HG03565 (cell line): ENCODE measurements around the gene STK11.

Experiments used
- ATAC-seq: cut with Tn5 transposase; IDR thresholded peaks from one replicate; pipeline ENCODE4 v1.9.1; 2021; ENCODE audit warnings: mild to moderate bottlenecking, moderate library complexity; ENCODE audit not compliant: unreplicated experiment

STK11 gene

GRCh38 chr19:1271528-1272422 lies 66.2 kb downstream of the STK11 start:
- no peak for ATAC-seq

GRCh38 chr19:1272423-1273262 lies 67.1 kb downstream of the STK11 start:
- ATAC-seq: no peak

- ATAC-seq: no peak
Measured at GRCh38 chr19:1273263-1274041, 67.9 kb downstream of the STK11 start.

GRCh38 chr19:1274081-1274851 lies 68.7 kb downstream of the STK11 start:
- no peak for ATAC-seq

- no peak for ATAC-seq
Measured at GRCh38 chr19:1274852-1275259, 69.3 kb downstream of the STK11 start.

- peak; percentile 67 for ATAC-seq
Measured at GRCh38 chr19:1275260-1275975, 69.8 kb downstream of the STK11 start, which contains the start of gene FAM174C. FAM174C (plus strand) TSS chr19:1275530; CDS start chr19:1275550, 20 bp downstream.

- no peak for ATAC-seq
Measured at GRCh38 chr19:1275976-1276627, 70.5 kb downstream of the STK11 start.

- no peak for ATAC-seq
Measured at GRCh38 chr19:1276628-1277022, 71.0 kb downstream of the STK11 start.

- ATAC-seq: no peak
Measured at GRCh38 chr19:1277061-1277460, 71.5 kb downstream of the STK11 start.
